Right atrium auricular region (tissue), 2 donors: Measurements from ENCODE around the gene SLC17A9. TPM values are rescaled to one million over a fixed set of nuclear protein-coding genes. Genes with fewer than 3 reads are reported as not detected.

Experiments
- DNase-seq: peaks from one replicate; pipeline ENCODE4 v3.0.0-alpha.2; 2019; ENCODE audit warnings: low spot score
- H3K27ac ChIP-seq, 2 donors: fragments of 200-600 bp; sonication (generic); 1 replicate in 1 of 2; 2 replicates in 1 of 2; pipeline ENCODE4 v1.5.1; 2016 to 2019
- H3K27me3 ChIP-seq, 2 donors: fragments of 200-600 bp; sonication (generic); one replicate each; pipeline versions ENCODE4 v1.5.1 to v1.6.0; 2017 to 2019
- H3K36me3 ChIP-seq: fragments of 200-600 bp; sonication (generic); one replicate; pipeline ENCODE4 v1.5.1; 2016
- H3K4me1 ChIP-seq, 2 donors: fragments of 200-600 bp; sonication (generic); one replicate each; pipeline versions ENCODE4 v1.5.1 to v1.6.0; 2017 to 2019
- H3K4me3 ChIP-seq, 2 donors: fragments of 200-600 bp; sonication (generic); 1 replicate in 1 of 2; 2 replicates in 1 of 2; pipeline ENCODE4 v1.5.1; 2017 to 2019; ENCODE audit warnings: mild to moderate bottlenecking in 1 of 2, moderate library complexity in 1 of 2
- H3K9me3 ChIP-seq, 2 donors: fragments of 200-600 bp; sonication (generic); one replicate each; pipeline ENCODE4 v1.5.1; 2019
- total RNA-seq, 2 donors: library from RNA; depleted of rRNA; stranded (reverse); fragments of >200 nt; gene quantifications; one replicate each; pipeline ENCODE4 v1.1.0, GENCODE V29; 2016
- TF ChIP-seq, protein P1 (sequence below), 2 donors: fragments of 200-600 bp; sonication (generic); IDR thresholded peaks; one replicate each; pipeline ENCODE4 v1.5.1; 2019; ENCODE audit warnings: antibody characterized with exemption in 2 of 2

SLC17A9 gene
- total RNA-seq, 2 donors from 2014 or later = 1.3 to 1.8 TPM

DNA sequence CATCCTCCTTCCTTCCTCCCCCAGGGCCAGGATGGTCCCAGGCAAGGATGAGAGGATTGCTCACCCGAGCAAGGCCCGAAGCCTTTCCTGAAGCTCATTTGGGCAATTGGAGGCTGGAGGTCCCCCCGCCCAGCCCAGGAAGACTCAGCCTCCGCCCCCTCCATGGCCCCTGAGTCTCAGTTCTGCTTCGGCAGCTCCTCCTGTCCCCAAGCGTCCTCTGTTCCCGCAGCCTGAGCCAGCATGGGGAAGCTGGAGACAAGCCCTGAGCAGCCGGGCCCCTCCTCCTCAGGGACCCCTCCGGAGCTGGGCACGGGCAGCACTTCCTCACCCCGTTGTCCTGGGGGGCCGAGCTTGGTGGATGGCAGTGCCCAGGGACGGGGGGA is 26.0 kb downstream of the SLC17A9 start:
- Histone ChIP-seq H3K27ac (no peak overlapping the region), H3K9me3 (no peaks in the 10 kb centered on the region), H3K27me3 (peaks cover 7 to 23% of the 10 kb centered on the region in 2 donors), H3K36me3 (no peaks in the 10 kb centered on the region), H3K4me1 (no peaks in the 10 kb centered on the region), H3K4me3 (no peak overlapping the region)
- DNase-seq = no peak
- TF ChIP-seq, protein P1, sequence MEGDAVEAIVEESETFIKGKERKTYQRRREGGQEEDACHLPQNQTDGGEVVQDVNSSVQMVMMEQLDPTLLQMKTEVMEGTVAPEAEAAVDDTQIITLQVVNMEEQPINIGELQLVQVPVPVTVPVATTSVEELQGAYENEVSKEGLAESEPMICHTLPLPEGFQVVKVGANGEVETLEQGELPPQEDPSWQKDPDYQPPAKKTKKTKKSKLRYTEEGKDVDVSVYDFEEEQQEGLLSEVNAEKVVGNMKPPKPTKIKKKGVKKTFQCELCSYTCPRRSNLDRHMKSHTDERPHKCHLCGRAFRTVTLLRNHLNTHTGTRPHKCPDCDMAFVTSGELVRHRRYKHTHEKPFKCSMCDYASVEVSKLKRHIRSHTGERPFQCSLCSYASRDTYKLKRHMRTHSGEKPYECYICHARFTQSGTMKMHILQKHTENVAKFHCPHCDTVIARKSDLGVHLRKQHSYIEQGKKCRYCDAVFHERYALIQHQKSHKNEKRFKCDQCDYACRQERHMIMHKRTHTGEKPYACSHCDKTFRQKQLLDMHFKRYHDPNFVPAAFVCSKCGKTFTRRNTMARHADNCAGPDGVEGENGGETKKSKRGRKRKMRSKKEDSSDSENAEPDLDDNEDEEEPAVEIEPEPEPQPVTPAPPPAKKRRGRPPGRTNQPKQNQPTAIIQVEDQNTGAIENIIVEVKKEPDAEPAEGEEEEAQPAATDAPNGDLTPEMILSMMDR (IDR thresholded peaks at IDR 0.05) = no peak

- no peaks in the 10 kb centered on the region for H3K4me1 ChIP-seq
- H3K27me3 ChIP-seq = peaks cover 4 to 17% of the 10 kb centered on the region in 2 donors
- no peak for DNase-seq
- no peaks in the 10 kb centered on the region for H3K9me3 ChIP-seq
- no peak overlapping the region for H3K4me3 ChIP-seq
- H3K36me3 ChIP-seq = no peaks in the 10 kb centered on the region
- no peak overlapping the region for H3K27ac ChIP-seq
- TF ChIP-seq, protein P1 (IDR thresholded peaks at IDR 0.05) = no peak
Measured at GRCh38 chr20:62979310-62979709, 26.8 kb downstream of the SLC17A9 start.

DNA sequence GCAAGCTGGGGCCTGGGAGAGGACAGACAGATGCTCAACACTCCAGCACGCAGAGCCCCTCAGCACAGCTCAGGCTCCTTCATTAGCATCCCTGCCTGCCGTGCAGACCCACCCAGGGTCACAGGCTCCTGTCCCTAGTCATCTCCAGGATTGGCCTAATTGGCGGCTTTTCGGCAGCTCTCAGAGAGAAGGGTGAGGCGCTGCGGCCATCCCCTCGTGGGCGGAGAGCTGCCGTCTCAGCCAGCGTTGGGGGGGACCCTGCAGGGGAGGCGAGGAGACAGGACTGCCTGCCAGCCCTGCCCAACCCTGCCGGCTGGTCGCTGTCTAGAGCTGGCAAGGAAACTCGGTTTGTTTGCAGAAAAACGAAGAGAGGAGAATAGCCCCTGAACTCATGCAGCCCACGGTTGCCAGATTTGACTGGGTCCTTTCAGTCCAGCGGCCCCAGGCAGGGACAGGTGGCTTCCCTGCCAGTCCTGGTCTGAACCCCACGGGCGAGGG is 27.4 kb downstream of the SLC17A9 start:
- TF ChIP-seq, protein P1 (IDR thresholded peaks at IDR 0.05) = no peak
- no peaks in the 10 kb centered on the region for H3K9me3 ChIP-seq
- no peak overlapping the region for H3K27ac ChIP-seq
- DNase-seq = no peak
- no peak overlapping the region for H3K4me3 ChIP-seq
- no peaks in the 10 kb centered on the region for H3K36me3 ChIP-seq
- H3K27me3 ChIP-seq = peaks cover 0 to 11% of the 10 kb centered on the region in 2 donors
- H3K4me1 ChIP-seq = no peaks in the 10 kb centered on the region

- Histone ChIP-seq H3K4me3 (no peak overlapping the region), H3K27me3 (peaks cover 0 to 6% of the 10 kb centered on the region in 2 donors), H3K36me3 (no peaks in the 10 kb centered on the region), H3K27ac (no peak overlapping the region), H3K9me3 (no peaks in the 10 kb centered on the region), H3K4me1 (no peaks in the 10 kb centered on the region)
- TF ChIP-seq, protein P1 (IDR thresholded peaks at IDR 0.05) = no peak
- no peak for DNase-seq
Measured at GRCh38 chr20:62980380-62980960, 28.0 kb downstream of the SLC17A9 start.

GRCh38 chr20:62980970-62981369 is 28.5 kb downstream of the SLC17A9 start:
- TF ChIP-seq, protein P1 (IDR thresholded peaks at IDR 0.05) = no peak
- Histone ChIP-seq H3K36me3 (no peaks in the 10 kb centered on the region), H3K27ac (no peak overlapping the region), H3K4me1 (no peaks in the 10 kb centered on the region), H3K4me3 (no peak overlapping the region), H3K27me3 (peaks cover 0 to 5% of the 10 kb centered on the region in 2 donors), H3K9me3 (no peaks in the 10 kb centered on the region)
- DNase-seq = no peak
